NCI-H1105 treated with DMSO at 0.1 percent for 48 hours (cell line): ENCODE measurements around the gene CEP170B.
A peak's percentile ranks its signal among the peaks of the same experiment; 100 is the strongest.
"Not testable (repeated sequence)": the region's sequence is repeated elsewhere in the genome, so short reads cannot be mapped to it uniquely, and the experiment has no call there.

Experiments
- DNase-seq: peaks from one replicate; lab custom pipeline; 2025; lab: John Stamatoyannopoulos, UW

CEP170B gene

GRCh38 chr14:104932676-104933631 lies 67.9 kb downstream of the CEP170B start:
- DNase-seq = peak; percentile 56

- no peak for DNase-seq
These were observed 69.0 kb downstream of the CEP170B start for GRCh38 chr14:104933746-104934733.

GRCh38 chr14:104935026-104935650 lies 70.1 kb downstream of the CEP170B start:
- DNase-seq = no peak

- DNase-seq = no peak
These were observed 70.9 kb downstream of the CEP170B start for GRCh38 chr14:104935955-104936354.

- DNase-seq = no peak
These were observed 71.5 kb downstream of the CEP170B start for GRCh38 chr14:104936361-104937155.

GRCh38 chr14:104937161-104937560 lies 72.1 kb downstream of the CEP170B start:
- no peak for DNase-seq

- no peak for DNase-seq
These were observed 72.8 kb downstream of the CEP170B start for GRCh38 chr14:104937694-104938365.

GRCh38 chr14:104938436-104938835 lies 73.4 kb downstream of the CEP170B start:
- DNase-seq = no peak

GRCh38 chr14:104938960-104939359 lies 73.9 kb downstream of the CEP170B start:
- no peak for DNase-seq

- DNase-seq = no peak
These were observed 74.8 kb downstream of the CEP170B start for GRCh38 chr14:104939666-104940410.

- no peak for DNase-seq
These were observed 75.6 kb downstream of the CEP170B start for GRCh38 chr14:104940526-104941150.

GRCh38 chr14:104941508-104942365 lies 76.7 kb downstream of the CEP170B start:
- no peak for DNase-seq

GRCh38 chr14:104942586-104942985 lies 77.5 kb downstream of the CEP170B start:
- no peak for DNase-seq

- DNase-seq = not testable (repeated sequence)
These were observed 78.3 kb downstream of the CEP170B start for GRCh38 chr14:104943216-104944015.

GRCh38 chr14:104944016-104944308 lies 78.9 kb downstream of the CEP170B start:
- not testable (repeated sequence) for DNase-seq

- not testable (repeated sequence) for DNase-seq
These were observed 79.6 kb downstream of the CEP170B start for GRCh38 chr14:104944436-104945205.

GRCh38 chr14:104945266-104945665 lies 80.2 kb downstream of the CEP170B start:
- DNase-seq = not testable (repeated sequence)
